ENCODE results near the gene TPRN.

The TPRN gene

GRCh38 chr9:137178939-137179630 is 21.5 kb downstream of the TPRN start:
- no peak overlapping the region for H3K4me3 ChIP-seq (replicated peaks; ENCODE audit: low read depth, low read length)
- no peak for TF ChIP-seq CTCF (IDR thresholded peaks at IDR 0.05; ENCODE audit: low read length, missing control alignments)
- no peak for DNase-seq (ENCODE audit: low read depth)

GRCh38 chr9:137178201-137178938 is 22.2 kb downstream of the TPRN start:
- TF ChIP-seq CTCF (IDR thresholded peaks at IDR 0.05; ENCODE audit: low read length, missing control alignments) = no peak
- no peak overlapping the region for H3K4me3 ChIP-seq (replicated peaks; ENCODE audit: low read depth, low read length)
- no peak for DNase-seq (ENCODE audit: low read depth)

- DNase-seq (ENCODE audit: low read depth) = peak; percentile 50
Measured at GRCh38 chr9:137176302-137177182, 24.0 kb downstream of the TPRN start.

GRCh38 chr9:137175345-137175961 is 25.1 kb downstream of the TPRN start:
- TF ChIP-seq CTCF (IDR thresholded peaks at IDR 0.05; ENCODE audit: low read length, missing control alignments) = peak; percentile 10
- DNase-seq (ENCODE audit: low read depth) = no peak
- H3K4me3 ChIP-seq (replicated peaks; ENCODE audit: low read depth, low read length) = no peak overlapping the region

More at GRCh38 chr9:137176302-137177182, 24.0 kb downstream of the TPRN start:
- no peak overlapping the region for H3K4me3 ChIP-seq (replicated peaks; ENCODE audit: low read depth, low read length)
- TF ChIP-seq CTCF (IDR thresholded peaks at IDR 0.05; ENCODE audit: low read length, missing control alignments) = peak; percentile 70

GRCh38 chr9:137174722-137175293 is 25.7 kb downstream of the TPRN start:
- DNase-seq (ENCODE audit: low read depth) = no peak
- no peak for TF ChIP-seq CTCF (IDR thresholded peaks at IDR 0.05; ENCODE audit: low read length, missing control alignments)
- no peak overlapping the region for H3K4me3 ChIP-seq (replicated peaks; ENCODE audit: low read depth, low read length)
